ENCODE data around the gene RGR.
A peak's percentile ranks its signal among the peaks of the same experiment; 100 is the strongest.

Gene RGR

DNA sequence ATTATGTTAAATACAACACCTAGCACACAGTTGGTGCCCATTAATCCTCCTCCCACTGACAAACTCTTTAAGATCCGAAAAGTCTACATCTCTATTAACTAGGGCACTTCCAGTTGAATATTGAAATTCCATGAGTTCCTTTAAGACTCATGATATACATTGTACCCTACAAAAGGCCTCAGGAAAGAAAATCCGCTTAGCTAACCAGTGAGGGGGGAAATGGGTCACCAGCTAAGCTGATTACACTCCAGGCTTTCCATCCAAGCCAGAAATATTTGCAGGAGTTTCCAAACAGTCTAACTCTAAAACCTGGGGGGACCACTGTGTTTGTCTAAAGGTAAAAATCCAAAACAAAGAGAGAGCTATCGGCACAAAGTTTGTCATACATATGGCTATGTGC, 18.2 kb upstream of the RGR start:
- no peak overlapping the region for H3K4me3 ChIP-seq (ENCODE audit: control insufficient read depth, low read depth, low read length)
- TF ChIP-seq, protein P1, sequence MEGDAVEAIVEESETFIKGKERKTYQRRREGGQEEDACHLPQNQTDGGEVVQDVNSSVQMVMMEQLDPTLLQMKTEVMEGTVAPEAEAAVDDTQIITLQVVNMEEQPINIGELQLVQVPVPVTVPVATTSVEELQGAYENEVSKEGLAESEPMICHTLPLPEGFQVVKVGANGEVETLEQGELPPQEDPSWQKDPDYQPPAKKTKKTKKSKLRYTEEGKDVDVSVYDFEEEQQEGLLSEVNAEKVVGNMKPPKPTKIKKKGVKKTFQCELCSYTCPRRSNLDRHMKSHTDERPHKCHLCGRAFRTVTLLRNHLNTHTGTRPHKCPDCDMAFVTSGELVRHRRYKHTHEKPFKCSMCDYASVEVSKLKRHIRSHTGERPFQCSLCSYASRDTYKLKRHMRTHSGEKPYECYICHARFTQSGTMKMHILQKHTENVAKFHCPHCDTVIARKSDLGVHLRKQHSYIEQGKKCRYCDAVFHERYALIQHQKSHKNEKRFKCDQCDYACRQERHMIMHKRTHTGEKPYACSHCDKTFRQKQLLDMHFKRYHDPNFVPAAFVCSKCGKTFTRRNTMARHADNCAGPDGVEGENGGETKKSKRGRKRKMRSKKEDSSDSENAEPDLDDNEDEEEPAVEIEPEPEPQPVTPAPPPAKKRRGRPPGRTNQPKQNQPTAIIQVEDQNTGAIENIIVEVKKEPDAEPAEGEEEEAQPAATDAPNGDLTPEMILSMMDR (conservative IDR thresholded peaks at IDR 0.05; ENCODE audit: control insufficient read depth, insufficient read depth, low read depth, low read length): no peak
- no peak for DNase-seq (ENCODE audit: low read depth)

DNA sequence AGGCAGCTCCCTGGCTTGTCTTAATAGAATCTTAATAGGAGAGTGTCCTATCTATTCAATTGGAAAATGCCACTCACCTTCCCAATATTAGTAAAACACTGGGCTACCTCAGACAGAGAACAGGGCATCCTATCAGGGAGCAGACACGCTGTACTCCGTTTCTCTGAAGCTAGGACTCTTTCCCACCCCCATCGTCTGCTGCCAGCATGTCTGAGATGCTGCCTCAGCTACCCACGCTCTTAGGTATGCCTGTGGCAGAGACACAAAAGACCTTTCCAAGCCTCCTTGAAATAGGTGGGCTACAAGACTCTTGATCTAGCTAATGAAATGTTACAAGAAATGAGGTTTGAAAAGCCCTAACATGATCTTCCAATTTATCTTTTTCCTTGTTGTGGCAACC, 17.0 kb upstream of the RGR start:
- DNase-seq (ENCODE audit: low read depth): no peak
- H3K4me3 ChIP-seq (ENCODE audit: control insufficient read depth, low read depth, low read length): no peak overlapping the region
- TF ChIP-seq, protein P1 (conservative IDR thresholded peaks at IDR 0.05; ENCODE audit: control insufficient read depth, insufficient read depth, low read depth, low read length): no peak

DNA sequence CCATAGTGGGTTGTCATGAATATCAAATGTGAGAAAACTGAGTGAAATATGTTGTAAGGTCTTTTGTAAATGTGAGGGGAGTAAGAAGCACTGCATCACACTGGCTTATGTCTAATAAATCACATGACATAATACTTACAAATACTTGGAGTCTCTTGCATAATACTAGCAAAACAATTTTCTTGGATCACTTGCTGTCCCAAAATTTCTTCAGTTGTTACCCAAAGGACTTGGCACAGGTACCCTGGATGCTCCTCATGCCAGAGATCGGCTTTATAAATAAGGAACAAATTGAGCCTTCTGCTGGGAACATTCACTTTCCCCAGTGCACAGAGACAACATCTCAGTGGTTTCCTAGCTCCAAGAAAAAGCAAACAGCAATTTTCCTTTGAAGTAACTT, 14.5 kb upstream of the RGR start:
- peak; percentile 1 for DNase-seq (ENCODE audit: low read depth)
- TF ChIP-seq, protein P1 (conservative IDR thresholded peaks at IDR 0.05; ENCODE audit: control insufficient read depth, insufficient read depth, low read depth, low read length): no peak
- H3K4me3 ChIP-seq (ENCODE audit: control insufficient read depth, low read depth, low read length): no peak overlapping the region

DNA sequence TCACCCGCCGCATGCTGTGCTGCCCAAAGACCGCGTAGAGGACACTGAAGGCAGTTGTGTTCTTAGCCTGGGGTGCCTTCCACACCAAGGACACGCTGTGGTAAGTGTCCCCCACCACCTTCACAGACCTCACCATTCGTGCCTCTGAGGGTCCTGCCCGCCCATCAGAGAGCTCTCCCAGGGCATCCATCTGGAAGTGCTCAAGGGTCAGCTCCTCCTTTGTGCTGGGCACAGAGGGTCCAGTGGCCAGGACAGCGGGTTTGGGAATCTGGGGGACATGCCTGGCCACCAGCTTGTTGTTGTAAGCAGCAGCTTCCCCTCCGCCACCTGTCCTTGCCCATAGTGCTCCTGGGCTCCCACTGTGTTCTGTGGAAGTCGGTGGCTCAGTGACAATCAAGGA, 12.5 kb upstream of the RGR start:
- H3K4me3 ChIP-seq (ENCODE audit: control insufficient read depth, low read depth, low read length): no peak overlapping the region
- DNase-seq (ENCODE audit: low read depth): no peak
- TF ChIP-seq, protein P1 (conservative IDR thresholded peaks at IDR 0.05; ENCODE audit: control insufficient read depth, insufficient read depth, low read depth, low read length): no peak

DNA sequence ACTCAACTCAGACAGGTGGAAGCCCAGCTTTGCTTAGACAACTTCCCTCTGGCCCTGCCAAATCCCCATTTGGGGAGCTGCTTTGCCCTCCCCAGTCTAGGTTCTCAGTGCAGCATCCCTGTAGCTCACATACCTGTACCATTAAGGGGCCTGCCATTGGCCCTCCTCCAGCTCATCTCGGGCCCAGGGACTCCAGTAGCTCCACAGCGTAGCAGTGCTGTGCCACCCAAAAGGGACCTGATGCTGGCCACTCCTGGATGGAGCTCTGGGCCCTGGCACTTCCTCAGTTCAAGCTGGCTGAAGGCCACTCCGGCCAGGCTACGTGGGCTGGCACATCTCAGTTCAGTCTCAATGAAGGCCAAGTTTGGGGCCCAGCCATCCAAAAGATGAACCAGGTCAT, 10.9 kb upstream of the RGR start:
- DNase-seq (ENCODE audit: low read depth): no peak
- no peak overlapping the region for H3K4me3 ChIP-seq (ENCODE audit: control insufficient read depth, low read depth, low read length)
- TF ChIP-seq, protein P1 (conservative IDR thresholded peaks at IDR 0.05; ENCODE audit: control insufficient read depth, insufficient read depth, low read depth, low read length): no peak

DNA sequence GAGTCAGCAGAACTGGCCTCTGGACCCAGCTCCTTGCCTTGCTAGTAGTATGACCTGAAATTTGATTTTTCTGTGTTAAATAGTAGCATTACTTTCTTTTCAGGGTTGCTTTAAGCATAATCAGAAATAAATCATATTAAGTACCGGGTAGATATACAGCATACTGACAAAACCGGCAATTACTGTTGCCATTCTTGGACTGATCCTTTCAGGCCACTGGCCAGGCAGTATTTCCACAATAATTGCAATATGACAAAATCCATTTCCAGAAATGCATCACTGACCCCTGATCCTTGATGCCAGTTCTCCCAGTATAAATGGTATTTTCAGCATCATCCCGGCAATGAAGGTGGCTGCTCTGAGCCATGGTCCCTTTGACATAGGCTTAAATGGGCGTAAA, 10.4 kb upstream of the RGR start:
- no peak for DNase-seq (ENCODE audit: low read depth)
- H3K4me3 ChIP-seq (ENCODE audit: control insufficient read depth, low read depth, low read length): no peak overlapping the region
- TF ChIP-seq, protein P1 (conservative IDR thresholded peaks at IDR 0.05; ENCODE audit: control insufficient read depth, insufficient read depth, low read depth, low read length): no peak

DNA sequence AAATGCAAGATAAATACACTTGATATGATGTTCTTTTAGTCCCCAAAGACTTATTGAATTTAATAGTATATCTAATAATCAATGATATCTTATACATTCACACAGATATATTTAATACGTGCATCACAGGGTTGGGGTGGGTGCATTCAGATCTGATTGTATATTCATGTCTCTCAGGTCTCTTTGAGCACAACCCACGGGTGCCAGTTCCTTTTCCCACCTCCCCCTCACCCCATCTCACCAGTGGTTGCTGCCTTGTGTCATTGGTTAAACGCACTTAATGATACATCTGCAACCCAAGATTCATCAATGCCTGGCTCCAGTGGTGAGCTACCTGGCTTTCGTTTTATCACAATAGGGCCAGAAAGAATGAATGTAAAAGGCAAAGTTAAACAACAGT, 9.8 kb upstream of the RGR start:
- no peak overlapping the region for H3K4me3 ChIP-seq (ENCODE audit: control insufficient read depth, low read depth, low read length)
- TF ChIP-seq, protein P1 (conservative IDR thresholded peaks at IDR 0.05; ENCODE audit: control insufficient read depth, insufficient read depth, low read depth, low read length): no peak
- no peak for DNase-seq (ENCODE audit: low read depth)

All from fibroblast of mammary gland (primary cell).